GM18517 (cell line): ENCODE results near the gene TCF25.
"Not testable (repeated sequence)": the region's sequence is repeated elsewhere in the genome, so short reads cannot be mapped to it uniquely, and the experiment has no call there.

Experiments
- ATAC-seq: cut with Tn5 transposase; IDR thresholded peaks from one replicate; pipeline ENCODE4 v1.9.1; 2021; ENCODE audit warnings: mild to moderate bottlenecking, moderate library complexity; ENCODE audit not compliant: unreplicated experiment

TCF25 gene, protein sequence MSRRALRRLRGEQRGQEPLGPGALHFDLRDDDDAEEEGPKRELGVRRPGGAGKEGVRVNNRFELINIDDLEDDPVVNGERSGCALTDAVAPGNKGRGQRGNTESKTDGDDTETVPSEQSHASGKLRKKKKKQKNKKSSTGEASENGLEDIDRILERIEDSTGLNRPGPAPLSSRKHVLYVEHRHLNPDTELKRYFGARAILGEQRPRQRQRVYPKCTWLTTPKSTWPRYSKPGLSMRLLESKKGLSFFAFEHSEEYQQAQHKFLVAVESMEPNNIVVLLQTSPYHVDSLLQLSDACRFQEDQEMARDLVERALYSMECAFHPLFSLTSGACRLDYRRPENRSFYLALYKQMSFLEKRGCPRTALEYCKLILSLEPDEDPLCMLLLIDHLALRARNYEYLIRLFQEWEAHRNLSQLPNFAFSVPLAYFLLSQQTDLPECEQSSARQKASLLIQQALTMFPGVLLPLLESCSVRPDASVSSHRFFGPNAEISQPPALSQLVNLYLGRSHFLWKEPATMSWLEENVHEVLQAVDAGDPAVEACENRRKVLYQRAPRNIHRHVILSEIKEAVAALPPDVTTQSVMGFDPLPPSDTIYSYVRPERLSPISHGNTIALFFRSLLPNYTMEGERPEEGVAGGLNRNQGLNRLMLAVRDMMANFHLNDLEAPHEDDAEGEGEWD

DNA sequence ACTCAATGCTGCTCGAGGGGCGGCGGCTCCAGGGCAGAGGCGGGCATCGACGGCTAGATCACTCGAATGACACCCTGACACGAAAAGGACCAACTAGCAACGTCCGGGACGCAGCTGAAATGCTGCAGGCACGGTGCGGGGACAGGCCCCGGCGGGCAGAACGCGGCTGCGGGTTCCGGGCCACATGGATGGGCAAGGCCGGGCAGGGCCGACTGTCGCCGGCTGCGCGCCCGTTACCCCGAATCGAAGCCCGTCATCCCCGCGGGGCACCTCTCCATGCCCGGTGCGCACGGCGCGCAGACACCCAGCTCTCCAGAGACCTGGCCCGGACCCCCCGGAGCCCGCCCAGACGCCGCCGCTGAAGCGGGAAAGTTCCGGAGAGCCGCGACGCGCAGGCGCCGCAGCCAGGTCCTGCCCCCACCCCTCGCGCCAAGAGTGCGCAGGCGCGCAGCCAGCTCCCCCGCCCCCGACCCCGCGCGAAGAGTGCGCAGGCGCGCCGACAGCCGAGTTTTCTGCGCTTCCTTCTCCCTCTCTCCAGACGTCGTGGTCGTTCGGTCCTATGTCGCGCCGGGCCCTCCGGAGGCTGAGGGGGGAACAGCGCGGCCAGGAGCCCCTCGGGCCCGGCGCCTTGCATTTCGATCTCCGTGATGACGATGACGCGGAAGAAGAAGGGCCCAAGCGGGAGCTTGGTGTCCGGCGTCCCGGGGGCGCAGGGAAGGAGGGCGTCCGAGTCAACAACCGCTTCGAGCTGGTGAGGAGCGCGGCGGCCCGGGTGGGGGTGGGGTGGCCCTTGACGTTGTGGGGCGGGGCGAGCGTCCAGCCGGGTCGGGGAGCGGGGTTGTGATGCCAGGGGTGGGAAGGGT, at the start of gene TCF25:
TSS of gene TCF25 (plus strand) at position 484 of the 863 bp plus-strand sequence. CDS start at position 560, 76 bp downstream.
- ATAC-seq: peak; percentile 43

DNA sequence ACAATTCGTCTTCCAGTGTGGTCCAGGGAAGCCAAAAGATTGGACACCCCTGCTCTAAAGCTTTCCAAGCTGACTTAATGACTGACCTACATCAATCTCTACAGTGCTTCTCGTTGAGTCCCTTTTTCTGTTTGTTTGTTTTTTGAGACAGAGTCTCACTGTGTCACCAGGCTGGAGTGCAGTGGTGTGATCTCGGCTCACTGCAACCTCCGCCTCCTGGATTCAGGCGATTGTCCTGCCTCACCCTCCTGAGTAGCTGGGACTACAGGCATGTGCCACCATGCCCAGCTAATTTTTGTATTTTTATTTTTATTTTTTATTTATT, 49.6 kb upstream of the TCF25 start:
- not testable (repeated sequence) for ATAC-seq

DNA sequence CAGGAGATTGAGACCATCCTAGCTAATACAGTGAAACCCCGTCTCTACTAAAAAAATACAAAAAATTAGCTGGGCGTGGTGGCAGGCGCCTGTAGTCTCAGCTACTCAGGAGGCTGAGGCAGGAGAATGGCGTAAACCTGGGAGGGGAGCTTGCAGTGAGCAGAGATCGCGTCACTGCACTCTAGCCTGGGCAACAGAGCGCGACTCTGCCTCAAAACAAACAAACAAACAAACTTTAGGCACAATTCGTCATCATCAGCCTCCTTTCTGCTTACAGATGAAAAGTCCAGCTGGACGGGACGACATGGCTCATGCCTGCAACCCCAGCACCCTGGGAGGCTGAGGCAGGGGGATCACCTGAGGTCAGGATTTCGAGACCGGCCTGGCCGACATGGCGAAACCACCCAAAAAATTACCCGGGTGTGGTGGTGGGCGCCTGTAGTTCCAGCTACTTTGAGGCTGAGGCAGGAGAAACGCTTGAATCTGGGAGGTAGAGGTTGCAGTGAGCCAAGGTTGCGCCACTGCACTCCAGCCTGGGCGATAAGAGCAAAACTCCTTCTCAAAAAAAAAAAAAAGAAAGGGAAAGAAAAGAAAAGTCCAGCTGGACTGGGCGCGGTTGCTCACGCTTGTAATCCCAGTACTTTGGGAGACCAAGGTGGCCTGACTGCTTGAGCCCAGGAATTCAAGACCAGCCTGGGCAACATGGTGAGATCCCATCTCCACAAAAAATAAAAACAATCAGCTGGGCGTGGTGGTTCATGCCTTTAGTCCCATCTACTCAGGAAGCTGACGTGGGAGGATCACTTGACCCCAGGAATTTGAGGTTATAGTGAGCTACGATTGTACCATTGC, 46.6 kb upstream of the TCF25 start:
- no peak for ATAC-seq

DNA sequence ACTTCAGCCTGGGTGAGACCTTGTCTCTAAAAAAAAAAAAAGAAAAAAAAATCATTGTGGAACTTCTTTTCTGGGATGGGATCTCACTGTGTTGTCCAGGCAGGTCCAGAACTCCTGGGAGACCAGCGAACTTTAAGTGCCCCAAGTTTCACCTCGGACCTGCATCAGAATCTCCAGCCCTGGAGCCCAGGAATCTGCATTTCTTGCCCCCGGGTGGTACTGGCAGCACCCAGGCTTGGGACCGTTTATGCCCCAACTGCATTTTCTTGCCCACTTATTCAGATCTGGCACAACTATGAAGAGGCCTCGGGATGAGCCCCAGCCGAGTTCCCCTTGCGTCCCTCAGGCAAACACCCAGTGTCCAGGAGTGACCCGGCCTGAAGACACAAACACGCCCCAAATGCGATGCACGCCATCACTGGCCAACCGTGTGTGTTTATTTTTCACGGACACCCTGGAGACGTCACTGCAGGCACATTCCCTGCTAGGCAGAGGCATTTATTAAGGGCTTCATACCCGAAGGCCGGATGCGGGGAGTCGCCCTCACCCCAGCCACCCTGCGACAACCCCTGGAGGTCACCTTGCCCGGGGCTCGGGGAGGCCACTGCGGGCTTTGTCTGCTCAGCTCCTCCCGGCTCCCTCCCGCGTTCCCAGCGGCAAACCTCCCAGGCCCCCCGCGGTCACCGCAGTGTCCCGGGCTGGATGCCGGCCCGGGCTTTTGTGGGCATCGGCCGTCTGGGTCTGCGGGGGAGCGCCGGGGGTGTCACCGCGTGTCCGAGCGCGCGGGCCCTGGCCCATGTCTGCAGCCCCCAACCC, 45.8 kb upstream of the TCF25 start:
- no peak for ATAC-seq

DNA sequence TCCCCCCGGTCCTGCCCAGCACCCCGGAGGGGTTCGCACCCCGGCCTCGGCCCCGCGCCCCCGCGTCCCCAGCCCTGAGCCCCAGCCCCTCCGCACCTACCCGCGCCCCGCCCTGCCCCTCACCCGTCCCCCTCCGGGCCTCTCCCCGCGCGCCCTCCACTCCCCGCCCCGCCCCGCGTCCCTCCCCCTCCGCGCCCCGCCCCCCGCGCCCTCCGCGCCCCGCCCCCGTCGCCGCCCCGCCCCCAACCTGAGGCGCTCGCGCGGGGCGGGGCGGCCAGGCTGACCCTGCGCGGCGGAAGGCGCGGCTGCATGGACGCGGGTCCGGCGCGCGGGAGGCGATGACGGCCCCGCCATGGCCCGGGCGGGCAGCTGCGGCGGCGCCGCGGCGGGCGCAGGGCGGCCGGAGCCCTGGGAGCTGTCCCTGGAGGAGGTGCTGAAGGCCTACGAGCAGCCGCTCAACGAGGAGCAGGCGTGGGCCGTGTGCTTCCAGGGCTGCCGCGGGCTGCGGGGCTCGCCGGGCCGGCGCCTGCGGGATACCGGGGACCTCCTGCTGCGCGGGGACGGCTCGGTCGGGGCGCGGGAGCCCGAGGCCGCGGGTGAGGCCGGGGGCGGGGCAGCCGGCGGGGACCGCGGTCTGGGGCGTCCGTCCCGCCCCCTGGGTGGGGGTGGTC, 45.1 kb upstream of the TCF25 start, which contains the start of gene SPIRE2:
TSS of gene SPIRE2 (plus strand) at position 277 of the 671 bp plus-strand sequence. CDS start at position 353, 76 bp downstream.
- no peak for ATAC-seq

DNA sequence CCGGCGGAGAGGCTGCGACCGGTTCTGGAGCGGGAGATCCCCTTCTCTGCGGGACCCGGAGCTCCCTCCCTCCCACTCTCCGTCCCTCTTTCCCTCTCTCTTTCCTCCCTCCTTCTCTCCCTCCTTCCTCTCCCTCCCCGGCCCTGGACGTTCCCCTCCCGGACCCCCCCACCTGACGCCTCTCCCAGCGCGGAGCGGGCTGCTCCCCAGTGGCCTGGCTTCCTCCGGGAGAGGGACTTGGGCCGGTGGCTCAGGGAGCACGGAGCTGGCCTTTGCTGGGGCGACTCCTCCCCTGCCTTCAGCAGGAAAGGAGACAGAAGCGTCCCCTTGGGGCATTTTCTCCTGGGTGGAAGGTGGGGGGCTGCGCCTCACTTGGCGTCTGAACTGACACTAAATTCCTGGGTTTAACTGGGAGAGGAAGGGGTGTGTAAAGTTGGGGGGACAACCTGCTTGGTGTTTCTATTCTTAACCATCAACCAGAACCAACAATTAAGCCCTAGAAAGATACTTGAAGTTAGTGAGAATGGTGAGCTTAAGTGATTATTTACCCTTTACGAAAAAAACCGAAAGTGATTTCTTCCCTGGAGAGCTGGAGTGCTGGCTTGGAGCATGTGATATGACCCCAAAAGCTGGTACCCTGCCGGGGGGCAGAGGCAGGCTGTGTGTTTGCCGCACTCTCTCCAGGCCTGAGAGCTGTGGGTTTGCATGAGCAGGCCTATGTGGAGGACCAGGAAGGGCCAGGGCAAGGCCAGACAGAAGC, 44.3 kb upstream of the TCF25 start:
- no peak for ATAC-seq

DNA sequence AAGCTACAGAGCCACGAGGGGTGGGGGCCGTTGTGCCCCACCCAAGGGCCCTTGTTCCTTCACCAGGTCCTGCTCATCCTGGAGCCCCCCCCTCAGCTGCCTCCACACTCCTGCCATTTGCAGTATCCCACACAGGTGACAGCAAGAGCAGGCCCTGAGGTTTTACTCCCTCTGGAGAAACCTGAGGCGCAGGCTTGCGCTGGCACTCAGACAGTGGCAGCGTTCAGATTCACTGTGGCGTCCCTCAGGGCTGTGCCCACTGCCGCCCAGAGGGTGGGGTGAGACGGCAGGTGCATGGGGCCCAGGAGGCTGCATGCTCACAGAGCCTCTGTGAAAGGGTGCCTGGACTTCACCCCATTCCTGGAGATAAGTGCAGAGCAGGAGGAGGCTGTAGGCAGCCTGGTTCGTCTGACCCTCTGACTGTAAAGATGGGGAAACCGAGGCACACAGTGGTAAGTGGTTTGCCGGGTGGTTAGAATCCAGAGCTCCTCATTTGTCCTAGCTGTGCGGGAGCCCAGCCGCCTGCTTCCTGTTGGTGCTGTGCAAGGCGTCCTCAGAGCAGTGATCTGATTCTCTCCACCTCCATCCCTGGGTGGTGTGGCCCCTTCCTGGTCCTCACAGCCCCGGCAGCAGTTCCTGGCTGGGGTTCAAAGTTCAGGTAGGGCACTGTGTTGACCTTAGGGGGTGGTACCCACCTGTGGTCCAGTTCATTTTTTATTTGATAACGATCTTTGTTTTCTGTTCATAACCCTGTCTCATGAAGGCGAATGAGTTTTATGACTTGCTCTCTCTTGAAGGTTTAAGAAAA, 43.6 kb upstream of the TCF25 start:
- no peak for ATAC-seq

DNA sequence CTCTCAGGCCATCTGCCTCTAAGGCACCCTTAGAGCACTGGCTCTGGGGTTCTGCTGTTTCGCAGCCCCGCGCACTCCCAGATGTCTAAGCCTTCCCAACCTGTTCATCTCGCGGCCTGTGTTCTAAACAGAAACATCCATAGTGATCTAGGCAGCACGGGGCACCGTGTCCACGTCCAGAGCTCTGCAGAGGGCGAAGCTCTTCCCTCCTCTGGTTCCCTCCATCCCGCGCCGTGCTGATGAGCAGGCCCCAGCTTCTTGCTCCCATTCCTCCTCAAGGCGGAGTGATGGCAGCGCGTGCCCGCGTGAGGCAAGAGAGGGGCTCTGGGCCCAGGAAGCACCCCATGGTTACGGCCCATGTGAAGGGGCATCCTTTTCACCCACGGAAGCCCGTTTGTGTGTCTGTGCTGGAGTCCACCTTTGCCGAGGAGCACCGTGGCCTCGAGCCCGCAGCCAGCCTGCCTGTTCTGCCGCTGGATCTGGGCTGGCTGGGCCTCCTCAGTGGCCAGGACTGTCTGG, 41.5 kb upstream of the TCF25 start:
- ATAC-seq: no peak

DNA sequence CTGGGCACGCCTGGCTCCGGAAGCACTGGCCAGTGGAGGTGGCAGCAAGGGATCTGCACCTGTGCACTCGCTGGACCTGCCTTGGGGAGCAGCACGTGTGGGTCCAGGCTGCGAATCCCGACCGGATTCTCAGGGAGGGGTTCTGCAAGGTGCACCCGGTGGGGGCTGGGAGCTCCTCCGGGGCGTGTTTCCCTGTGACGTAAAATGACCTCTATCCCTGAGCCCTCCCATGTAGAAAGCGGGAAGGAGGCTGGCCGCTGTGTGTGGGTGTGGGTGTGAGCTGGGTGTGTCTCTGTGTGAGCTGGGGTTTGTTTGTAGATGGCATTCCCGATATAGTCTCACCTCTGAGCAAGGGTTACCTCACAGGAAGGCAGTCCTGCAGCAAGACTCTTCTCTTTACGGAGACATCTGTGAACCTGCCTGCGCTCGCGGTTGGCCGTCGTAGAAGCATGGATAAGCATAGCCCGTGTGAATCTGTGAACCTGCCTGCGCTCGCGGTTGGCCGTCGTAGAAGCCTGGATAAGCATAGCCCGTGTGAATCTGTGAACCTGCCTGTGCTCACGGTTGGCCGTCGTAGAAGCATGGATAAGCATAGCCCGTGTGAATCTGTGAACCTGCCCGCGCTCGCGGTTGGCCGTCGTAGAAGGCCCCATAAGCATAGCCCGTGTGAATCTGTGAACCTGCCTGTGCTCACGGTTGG, 39.6 kb upstream of the TCF25 start:
- not testable (repeated sequence) for ATAC-seq

DNA sequence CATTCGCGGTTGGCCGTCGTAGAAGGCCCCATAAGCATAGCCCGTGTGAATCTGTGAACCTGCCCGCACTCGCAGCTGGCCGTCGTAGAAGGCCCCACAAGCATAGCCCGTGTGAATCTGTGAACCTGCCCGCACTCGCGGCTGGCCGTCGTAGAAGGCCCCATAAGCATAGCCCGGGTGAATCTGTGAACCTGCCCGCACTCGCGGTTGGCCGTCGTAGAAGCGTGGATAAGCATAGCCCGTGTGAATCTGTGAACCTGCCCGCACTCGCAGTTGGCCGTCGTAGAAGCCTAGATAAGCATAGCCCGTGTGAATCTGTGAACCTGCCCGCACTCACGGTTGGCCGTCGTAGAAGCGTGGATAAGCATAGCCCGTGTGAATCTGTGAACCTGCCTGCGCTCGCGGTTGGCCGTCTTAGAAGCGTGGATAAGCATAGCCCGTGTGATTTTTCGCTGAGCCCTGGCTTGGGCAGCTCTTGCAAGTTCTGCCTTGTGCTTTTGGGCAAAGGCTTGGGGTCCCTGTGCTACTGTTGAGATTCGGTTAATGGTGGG, 38.5 kb upstream of the TCF25 start:
- ATAC-seq: not testable (repeated sequence)

DNA sequence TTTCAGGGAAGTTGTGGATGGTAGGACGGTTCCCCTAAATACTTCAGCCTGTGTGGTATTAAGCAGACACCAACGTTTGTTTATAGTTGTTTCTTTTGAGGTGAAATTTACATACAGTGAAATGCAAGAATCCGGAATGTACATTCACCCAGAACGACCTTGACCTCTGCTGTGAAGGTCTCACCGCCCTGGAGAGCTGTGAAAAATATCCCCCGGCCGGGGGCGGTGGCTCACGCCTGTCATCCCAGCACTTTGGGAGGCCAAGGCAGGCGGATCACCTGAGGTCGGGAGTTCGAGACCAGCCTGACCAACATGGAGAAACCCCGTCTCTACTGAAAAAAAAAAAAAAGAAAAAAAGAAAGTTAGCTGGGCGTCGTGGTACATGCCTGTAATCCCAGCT, 36.9 kb upstream of the TCF25 start:
- ATAC-seq: not testable (repeated sequence)

DNA sequence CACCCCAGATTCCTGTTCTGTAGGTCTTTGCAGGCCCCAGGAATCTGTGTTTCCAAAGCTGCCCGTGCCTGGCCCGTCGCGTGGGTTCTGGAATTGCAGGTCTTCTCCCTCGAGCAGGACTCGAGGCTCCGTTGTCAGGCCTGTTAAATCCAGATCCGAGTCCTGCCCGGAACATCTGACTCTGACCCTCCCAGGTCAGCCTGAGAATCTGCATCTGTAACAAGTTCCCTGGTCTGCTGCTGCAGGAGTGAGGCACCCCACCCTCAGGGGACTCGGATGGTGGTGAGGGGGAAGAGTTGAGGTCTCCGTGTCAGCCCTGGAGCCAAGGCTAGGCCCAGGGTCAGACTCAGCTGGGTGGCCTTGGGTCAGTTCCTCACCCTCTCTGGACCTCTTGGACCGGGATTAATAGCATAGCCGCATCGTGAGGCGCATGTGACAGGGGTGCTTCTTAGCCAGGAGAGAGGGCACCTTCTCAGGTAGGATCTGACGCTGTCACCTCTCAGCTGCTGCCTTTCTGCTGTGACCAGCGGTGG, 36.3 kb upstream of the TCF25 start:
- ATAC-seq: no peak

DNA sequence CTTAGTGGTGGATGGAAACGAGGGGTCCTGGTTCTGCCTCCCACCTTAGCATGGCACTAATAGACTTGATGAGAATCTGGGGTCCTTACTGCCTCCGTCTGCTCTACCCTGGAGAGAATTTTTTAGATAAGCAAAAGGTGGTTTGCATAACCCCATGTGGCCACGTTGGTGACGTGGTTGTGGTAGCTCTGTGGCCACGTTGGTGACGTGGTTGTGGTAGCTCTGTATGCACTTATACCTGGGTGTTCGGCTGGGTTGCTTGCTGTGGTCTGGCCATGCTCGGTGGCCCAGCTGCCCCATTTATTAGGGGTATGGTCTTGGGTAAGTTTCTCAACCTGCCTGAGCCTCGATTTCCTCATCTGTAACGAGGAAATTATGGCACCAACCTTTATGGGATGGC, 32.1 kb upstream of the TCF25 start:
- ATAC-seq: no peak

DNA sequence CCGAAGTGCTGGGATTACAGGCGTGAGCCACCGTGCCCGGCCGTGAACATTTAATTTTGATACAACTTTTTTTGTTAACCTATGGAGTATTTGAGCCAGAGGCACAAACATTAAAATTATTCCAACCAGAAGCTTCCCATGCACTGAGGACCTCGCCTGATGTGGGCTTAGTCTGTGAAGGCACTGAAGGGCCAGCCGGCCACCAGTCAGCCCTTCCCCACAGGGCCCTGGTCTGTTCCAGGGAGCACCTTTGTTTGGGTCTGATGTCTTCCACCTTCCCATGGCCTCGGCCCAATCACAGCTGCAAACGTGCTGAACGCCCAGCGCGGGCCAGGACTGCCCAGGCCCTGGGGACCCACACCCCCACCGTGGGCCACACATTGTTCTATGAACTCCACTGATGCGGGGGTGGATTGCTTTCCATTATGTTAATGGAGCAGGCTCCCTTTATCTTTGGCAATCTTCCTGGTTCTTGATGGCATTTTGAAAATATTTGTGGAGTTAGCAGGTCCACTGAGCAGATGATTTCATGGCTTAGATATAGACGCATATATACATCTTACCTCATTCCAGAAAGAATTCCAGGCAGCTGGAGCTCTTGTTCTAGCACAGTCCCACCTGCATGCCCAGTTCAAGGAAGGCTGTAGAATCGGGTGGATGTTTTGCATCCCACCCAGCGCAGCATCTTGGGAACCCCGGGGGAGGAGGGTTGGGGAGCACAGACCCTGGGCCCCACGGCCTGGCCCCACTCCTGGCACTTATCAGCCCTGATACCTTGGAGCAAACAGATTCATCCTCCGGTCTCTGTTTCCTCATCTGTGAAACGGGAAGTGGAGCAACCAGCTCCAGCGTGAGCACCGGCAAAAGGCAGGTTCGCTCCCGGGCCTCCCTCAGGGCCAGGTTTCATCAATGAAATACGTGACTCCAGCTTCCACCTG, 30.7 kb upstream of the TCF25 start:
- no peak for ATAC-seq
